DMS53 treated with DMSO at 0.1 percent for 48 hours (cell line): ENCODE measurements around the gene EXOC3L1.
A peak's percentile ranks its signal among the peaks of the same experiment; 100 is the strongest.

ENCODE experiments used
- DNase-seq: peaks from one replicate; lab custom pipeline; 2025; ENCODE audit not compliant: unreplicated experiment; lab: John Stamatoyannopoulos, UW

The EXOC3L1 gene

DNA sequence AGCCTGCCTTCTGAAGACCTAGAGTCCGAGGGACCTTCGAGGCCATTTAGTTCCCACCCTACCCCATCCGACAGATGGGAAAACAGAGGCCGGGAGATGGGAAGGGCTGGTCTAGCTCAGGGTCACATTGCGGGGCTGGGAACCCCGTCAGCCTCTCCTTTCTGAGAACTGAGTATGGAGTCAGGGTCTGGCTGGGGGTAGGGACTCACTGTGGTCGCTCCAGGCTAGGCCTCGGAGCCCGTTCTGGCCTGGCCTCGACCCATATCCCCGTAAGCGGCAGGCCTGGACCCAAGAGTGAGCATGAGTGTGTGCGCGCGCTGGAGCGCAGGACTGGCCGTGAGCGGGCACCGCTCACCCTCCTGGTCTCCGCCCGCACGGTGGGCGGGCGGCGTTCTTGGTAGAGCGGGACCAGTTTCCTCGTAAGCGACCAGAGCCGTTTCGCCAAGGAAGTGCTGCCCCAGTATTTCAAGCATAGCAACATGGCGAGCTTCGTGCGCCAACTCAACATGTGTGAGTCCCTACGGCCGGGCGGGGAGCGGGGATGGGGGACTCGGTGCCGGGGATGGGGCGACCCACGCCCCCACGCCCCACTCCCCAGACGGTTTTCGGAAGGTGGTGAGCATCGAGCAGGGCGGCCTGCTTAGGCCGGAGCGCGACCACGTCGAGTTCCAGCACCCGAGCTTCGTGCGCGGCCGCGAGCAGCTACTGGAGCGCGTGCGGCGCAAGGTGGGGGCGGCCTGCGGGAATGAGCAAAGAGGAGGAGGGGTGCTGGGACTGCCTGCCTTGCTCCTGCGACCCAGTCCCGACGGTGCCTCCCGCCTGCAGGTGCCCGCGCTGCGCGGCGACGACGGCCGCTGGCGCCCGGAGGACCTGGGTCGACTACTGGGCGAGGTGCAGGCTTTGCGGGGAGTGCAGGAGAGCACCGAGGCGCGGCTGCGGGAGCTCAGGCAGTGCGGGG lies 24.5 kb downstream of the EXOC3L1 start:
- DNase-seq, result no peak

DNA sequence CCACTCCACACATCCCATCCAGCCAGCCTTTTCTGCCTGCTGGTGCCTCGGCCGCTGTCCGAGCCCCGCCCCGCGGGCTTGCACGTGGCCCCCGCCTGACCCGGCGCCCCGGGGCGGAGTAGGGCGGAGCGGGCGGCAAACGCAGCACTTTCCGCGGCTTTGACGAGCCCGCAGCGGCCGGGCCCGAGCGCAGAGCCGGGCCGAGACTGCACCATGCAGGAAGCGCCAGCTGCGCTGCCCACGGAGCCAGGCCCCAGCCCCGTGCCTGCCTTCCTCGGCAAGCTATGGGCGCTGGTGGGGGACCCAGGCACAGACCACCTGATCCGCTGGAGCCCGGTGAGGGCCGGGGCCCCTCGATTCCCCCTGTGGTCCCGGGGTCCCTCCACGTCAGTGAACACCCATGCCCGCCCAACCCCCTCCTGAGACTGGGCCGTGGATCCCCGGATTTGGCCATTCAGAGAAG lies 25.3 kb downstream of the EXOC3L1 start, which contains the start of gene HSF4:
Gene HSF4, plus strand, starts transcription at position 147 of the 463 bp plus-strand sequence. Its CDS starts 67 bp downstream, at position 214.
- DNase-seq, result no peak

DNA sequence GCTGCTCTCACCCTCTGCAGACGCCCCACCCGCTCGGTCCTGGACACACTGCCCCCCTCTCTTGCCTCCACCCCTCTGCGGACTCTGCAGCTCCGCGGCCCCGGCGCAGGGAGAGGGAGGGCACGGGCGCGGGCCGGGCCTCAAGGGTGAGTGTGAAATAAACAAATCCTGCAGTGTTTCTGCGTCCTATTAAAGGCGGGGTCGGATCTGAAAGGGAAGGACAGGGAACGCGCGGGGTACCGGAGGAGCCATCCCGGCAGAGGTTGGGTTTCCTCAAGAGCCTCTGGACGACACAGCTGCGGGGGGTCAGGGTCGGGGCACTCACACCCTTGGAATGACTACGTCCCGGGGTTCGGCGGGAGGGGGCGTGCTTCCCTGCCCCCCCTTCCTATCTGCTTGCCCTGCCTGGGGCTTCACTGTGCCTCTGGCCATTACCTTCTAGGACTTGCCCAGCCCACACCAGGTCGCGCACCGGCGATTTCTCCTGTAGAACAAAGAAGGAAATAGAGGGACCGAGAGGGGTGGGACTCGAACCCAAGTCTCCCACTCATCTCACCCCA lies 25.9 kb downstream of the EXOC3L1 start:
- no peak for DNase-seq

- DNase-seq, result no peak
These were observed 26.6 kb downstream of the EXOC3L1 start for GRCh38 chr16:67163164-67163998.

- no peak for DNase-seq
These were observed 27.3 kb downstream of the EXOC3L1 start for GRCh38 chr16:67162506-67163163.

DNA sequence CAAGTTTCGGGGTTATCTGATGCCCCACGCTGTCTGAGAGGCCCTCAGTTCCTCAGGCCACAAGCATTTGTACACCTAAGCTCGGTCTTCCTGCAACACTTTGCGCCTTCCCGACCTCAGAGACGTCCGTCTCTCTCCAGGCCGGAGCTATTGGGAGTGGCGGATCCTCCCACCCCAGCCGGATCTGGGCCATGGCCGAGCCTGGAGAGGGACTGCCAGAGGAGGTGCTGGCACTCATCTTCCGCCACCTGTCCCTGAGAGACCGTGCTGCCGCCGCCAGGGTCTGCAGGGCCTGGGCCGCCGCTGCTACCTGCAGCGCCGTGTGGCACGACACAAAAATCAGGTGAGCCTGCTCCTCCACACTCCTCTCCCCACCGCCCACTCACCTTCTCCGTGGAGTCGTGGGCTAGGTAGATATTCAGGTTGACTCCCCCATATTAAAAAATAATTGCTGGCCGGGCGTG lies 28.3 kb downstream of the EXOC3L1 start:
- no peak for DNase-seq

- no peak for DNase-seq
These were observed 31.0 kb downstream of the EXOC3L1 start for GRCh38 chr16:67158637-67159600.

DNA sequence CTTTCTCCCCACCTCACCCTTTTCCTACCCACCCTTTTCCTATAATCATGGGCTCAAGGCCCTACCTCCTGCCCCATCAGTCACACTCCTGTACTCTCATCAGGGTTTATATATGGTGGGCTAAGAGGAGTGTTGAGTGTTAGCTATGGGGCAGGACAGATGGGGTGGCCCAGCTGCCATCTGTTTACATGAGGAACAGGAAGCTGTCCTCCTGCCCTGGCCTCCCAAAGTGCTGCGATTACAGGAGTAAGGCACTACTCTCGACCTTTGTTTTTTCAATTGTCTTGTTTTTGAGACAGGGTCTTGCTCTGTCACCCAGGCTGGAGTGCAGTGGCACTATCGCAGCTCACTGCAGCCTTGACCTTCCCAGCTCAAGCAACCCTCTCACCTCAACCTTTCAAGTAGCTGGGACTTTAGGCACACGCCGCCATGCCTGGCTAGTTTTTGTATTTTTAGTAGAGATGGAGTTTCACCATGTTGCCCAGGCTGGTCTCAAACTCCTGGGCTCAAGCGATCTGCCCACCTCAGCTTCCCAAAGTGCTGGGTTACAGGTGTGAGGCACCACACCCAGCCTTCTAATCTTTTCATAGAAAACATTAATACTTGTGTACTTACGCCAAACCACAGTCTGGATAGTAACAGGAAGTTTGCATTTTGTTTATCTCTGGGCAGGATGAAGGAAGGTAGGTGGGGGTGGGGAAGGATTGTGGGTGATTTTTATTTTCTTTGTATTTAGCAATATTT lies 31.9 kb downstream of the EXOC3L1 start:
- no peak for DNase-seq

- DNase-seq, result no peak
These were observed 32.7 kb downstream of the EXOC3L1 start for GRCh38 chr16:67157106-67157748.

DNA sequence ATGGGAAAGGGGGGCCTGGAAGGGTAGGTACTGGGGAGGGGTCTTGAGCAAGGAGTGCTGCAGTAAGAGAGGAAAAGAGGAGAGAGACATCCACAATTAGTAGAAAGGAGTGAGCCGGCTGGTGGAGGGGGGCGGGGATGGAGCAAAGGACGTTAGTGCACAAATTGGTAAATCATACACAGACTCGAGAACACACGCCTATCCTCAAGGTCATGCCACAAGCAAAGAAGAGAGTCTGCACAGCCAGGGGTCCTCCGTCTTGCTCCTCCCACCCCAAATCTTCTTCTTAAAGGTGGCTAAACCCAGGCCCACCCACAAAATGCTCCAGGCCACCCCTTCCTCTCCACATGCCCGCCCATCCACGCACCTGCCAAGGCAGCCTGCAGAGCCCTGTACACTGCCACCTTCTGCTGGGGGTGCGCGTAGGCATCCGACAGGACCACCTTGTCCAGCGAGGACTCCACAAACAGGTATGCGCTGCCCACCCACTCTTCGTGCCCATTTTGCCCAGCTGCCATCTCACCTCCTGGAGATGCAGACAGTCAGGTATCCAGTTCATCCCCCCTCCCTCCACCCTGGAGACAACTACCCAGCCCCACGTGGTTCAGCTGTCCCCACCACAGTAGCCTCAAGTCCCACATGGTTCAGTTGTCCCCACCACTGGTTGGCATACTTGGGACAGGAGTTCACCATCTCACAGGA lies 33.6 kb downstream of the EXOC3L1 start:
- no peak for DNase-seq

DNA sequence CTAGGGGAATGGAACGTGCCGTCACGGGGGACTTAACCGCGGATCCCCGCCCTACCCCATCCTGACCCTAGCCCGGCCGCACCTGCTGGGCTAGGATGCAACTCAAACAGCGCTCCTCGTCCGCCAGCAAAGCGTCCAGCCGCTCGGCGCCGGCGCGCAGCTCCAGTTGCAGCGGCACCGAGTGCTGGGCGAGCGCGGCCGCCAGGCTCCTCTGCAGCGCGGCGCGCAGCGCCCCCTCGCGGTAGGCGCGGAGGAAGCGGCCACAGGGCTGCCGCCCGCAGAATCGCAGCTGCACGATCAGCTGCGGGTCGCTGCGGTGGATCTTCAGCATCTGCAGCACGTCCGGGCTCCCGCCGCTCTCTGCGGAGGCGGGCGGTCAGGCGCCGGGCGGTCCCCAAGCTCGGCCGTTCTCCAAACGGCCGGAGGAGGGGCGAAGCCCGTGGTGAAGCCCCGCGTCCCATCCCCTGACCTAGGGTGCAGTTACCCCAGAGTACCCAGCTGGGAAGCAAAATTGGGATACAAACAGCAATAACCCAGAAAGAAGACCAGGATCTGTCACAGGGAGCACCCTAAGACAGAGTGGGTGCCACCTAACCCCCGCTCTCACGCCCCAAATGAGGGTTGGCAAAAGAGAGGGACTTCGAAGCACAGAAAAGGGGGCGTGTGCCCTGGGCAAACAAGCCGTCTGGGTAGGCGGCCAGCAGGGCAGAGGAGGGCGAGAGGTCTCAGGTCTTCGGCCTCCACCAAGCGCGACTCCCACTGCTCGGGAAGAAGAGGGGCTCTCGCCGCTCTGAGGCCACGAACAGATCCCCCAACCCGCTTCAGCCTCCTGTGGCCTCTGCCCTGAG lies 34.4 kb downstream of the EXOC3L1 start:
- peak; percentile 34 for DNase-seq

GRCh38 chr16:67154578-67155294 lies 35.2 kb downstream of the EXOC3L1 start:
- DNase-seq, result no peak

- DNase-seq, result no peak
These were observed 38.4 kb downstream of the EXOC3L1 start for GRCh38 chr16:67151431-67152097.

- DNase-seq, result peak; percentile 37
These were observed 39.0 kb downstream of the EXOC3L1 start, which contains the start of gene B3GNT9 for GRCh38 chr16:67150833-67151396. Gene B3GNT9, minus strand, starts transcription at chr16:67150998. Its CDS starts 513 bp downstream, at chr16:67150485.
